Measurements from ENCODE around the gene RAI14.
A peak's percentile ranks its signal among the peaks of the same experiment; 100 is the strongest.

RAI14 gene

DNA sequence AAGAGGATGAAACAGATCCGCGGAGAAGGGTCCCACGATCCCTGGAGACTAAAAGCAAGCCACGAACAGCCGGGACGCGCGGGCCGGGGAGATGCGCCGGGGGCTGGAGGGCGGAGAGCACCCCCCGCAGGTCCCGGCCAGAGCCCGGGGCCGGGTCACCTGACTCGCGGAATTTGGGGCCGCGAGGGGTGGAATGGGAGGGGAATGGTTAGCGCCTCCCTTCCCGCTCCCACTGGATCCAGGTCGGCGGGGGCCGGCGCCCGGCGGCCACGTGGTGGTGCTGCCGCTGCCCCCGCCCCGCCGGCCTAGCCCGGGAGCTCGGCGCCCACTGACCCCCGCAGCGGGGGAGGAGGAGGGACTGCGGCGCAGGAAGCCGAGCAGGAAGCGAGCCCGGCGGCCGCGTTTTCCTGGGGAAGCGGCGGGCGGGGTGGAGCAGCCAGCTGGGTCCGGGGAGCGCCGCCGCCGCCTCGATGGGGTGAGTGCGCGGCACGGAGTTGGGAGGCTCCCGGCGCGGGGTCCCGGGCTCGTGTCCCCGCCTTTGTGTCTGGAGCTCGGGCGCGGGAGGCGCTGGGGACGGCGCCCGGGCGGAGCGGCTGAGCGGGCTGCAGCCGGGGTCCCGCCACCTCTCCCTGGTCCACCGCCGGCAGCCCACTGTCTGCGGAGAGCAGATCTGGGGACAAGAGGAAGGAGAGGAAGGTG, at the start of gene RAI14:
Gene RAI14, plus strand, starts transcription at position 328 of the 699 bp plus-strand sequence. CDS start 30,592 bp downstream, outside the sequence.
- DNase-seq, result peak; percentile 58

DNA sequence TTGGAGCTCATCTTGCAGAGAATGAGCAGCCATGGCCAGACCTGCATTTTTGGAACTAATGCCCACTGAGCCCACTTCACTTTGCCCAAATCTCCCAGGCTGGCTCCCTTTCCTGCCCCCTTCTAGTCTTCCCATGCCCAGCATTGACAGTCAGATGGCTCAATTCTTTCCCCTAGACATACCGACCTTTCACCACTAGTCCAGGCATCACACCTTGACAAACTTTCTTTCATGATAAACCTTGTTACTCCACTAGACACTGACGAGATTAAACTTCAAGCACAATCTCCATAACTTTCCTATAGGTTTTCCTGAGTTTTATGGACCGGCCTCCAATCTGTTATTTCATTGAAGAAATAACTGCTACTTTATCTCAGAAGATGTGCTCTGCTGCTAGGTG, 47.8 kb upstream of the RAI14 start:
- DNase-seq, result no peak

DNA sequence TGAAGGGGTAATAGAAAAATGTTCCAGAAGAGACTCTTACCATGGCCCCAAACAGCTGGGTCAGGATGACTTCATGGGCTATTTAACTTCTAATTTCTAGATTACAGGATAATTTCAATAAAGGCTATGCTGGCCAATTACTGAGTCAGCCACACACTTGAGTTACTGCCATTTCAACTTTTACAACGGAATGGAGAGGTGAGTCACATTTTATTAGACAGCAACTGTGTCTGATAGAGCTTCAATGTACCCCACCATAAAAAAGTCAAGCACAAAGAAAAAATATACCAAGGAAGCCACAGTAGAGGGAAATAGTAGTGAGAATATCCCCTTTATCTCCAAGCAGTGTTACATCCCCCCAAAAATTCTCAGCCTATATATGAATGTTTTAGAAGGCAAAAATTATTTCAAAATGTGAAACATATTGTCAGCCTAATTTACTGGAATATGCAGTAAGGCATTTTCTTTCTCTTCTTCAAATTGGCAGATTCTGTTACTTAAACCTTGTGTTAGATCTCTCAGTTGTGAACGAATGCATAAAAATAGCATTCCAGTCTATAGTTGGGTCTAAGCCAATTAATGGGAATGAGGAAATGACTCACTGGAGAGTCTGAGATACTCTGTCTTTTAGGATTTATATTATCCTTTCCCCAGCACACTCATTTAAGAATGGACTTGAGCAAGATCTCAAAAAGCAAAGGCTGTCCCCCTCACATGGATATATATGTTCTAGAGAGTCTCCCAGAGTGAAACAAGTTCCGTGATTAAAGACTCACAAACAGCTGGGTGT, 47.1 kb upstream of the RAI14 start:
- DNase-seq, result no peak

DNA sequence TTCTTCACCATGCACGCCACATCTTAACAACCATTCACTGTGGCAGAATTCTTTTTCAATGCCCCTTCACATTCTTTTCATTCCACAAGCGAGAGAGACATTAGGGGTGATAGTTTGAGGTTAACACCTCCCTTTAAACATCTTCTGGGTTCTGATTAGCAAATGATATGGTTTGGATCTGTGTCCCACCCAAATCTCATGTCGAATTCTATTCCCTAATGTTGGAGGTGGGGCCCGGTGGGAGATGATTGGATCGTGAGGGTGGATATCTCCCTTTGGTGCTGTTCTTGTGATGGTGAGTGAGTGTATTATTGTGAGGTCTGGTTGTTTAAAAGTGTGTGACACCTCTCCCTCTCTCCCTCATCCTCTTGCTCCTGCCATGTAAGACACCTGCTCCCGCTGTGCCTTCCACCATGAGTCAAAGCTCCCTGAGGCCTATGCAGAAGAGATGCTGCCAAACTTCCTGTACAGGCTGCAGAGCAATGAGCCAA, 46.1 kb upstream of the RAI14 start:
- DNase-seq, result no peak

DNA sequence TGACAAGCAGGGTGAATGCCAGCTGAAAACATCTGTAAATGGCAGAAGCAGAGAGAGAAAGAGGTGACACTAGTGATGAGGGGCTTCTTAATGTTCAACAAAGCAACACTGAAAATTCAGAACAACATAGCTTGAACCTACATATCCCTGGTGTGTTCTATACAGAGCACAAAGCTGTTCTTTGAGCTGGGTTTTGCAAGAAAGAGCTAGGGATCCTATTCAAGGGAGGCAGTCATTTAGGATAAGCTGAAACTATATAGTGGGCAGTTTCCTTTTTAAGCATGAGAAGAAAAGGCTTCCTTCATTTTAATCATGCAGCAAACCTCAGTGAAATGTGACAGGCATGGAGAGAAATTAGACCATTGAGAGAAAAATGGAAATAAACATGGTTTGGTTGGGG, 45.6 kb upstream of the RAI14 start:
- no peak for DNase-seq

DNA sequence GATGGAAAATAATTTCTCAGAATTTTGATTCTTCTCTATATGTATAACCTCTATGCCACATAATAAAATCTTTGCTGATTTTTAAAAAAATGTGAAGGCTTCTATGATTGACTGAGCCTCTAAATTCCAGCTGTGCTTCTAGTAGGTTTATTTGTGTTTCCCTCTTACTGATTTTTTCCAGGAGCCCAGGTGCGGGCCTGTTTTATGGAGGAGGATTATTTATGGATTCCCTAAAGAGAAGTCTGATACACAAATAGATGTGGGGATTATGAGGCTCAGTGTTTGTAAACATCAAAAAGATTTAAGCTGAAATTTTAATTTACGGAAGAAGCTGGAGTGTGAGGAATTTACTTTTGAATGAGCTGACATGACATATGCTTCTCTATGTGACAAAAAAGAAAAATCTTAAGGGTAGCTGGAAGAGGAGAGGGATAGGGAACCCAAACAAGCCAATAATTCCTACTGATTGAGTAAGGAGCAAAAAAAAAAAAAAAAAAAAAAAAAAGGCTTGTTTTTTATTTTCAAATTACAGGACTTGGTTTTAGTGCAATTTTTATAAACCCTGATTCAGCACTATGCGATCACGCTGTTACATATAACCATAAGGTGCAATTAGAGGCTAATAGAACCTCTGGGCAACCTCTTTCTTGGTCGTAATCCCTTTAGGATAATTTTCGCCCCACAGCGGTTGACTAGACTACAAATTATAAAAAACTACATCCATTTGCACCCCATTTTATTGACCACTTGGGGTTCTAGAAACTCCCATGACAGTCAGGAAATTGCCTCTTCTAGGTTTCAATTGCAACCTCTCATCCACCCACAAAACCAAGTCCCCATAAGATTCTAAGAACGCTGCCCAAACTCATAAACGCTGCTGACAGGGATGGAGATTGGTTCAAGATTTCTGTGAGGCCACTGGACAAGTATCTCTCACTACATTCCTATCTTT, 44.4 kb upstream of the RAI14 start:
- no peak for DNase-seq

DNA sequence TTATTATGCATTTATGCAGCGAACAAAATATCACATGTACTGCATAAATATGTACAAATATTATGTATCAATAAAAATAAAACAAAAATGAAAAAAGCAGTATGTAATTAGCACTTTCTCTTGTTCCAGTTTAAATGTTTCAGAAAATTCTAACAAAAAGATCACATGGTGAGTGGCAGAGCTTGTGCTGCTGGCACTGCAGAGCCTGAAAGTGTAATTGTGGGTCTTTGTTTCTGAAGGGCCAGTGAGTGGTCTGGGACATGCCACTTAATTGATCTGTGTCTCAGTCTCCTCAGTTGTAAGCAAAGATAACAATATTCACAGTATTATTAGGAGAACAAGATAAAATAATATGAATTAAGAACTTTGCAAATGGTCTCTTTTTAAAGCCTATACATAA, 39.5 kb upstream of the RAI14 start:
- no peak for DNase-seq

DNA sequence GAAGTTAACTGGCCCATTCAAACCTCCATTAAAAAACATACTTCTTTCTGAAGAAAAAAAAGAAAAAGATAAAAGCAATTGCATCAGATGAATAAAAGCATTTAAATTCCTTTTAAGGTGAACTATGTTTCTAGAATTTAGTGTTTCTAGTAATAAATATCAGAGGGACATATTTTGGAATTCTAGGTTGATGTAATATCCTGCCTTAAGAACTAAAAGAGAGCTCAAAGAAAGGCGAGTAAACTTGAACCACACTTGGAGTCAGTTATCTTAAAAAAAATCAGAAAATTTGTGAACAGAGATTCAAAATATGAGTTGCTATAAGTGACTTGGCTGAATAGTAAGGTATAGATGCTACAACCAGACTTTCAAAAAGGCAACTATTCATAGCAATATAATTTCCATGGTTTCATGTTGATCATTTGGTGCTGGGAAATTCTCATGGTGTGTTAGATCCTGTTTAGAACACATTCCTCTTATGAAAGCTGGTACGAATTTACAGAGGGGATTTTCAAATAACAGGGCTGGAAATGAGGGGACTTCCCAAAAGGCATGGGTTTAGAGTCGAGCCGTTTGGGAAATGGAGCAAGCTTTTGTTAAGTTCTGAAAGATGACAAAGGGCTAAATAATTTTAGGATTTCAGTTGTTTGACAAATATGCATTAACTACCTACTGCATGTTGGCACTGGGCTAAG, 37.6 kb upstream of the RAI14 start:
- DNase-seq, result no peak

DNA sequence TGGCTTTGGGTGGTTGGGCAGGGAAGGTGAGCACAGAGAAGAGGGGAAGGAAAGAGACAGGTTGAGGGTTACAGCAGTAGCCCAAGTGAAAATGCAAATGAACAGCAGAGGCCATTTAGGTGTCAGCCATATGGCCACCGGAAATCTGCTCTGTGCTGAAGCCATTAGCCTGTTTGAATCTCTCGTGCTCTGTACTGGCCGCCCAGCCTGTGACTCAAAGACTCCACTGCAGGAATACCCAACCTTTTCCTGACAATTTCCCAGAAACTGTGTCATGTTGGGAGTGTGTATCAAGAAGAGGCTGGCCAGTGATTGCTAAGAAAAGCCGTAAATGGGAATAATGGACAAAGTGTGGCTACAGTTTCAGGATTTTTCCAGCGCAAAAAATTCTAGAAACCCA, 35.9 kb upstream of the RAI14 start:
- DNase-seq, result no peak

DNA sequence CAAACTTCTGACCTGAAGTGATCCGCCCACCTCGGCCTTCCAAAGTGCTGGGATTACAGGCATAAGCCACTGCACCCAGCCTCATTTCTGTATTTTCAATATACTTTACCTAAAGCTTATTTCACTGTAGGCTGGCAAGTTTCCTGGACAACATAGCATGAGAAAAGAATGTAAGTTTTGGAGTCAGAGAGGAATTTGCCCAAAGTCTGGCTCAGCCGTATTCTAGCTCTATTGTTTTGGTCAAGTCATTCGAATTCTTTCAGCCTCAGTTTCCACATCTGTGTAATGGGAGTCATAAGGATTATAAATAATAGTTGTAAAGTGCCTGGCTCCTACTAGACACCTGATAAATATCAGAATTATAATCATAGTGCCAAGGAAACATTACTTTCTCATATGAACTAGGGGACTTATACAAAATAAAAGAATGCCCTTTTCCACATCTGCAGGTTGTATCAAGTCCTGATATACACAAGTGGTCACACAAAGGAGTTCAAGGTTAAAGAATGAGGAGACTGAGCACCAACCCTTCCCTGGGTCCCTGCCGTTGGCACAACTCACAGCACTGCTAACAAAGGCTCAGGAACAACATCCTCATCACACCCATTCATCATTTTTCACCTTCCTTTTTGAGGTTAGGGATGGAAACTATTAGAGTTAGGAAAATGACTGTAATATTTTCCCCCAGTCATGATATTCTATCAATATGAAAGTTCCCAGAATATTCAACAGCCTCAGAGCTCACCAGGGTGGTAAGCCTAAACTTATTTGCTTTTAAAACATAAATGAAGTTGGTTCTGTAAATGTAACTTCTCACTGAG, 34.6 kb upstream of the RAI14 start:
- peak; percentile 12 for DNase-seq

DNA sequence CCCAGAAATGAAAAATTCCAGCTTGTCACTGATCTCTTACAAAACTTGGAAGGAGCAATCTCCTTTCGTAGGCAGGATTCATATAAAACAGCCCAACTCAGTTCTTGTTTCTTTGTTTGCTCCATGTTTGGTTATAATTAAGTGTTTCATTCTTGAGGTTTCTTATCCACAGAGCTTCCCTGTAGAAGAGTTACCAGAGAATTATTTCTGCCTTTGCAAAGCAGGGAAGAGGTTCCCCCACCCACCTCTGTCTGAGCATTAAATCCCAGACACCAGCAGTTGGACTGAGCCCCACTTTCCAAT, 34.1 kb upstream of the RAI14 start:
- no peak for DNase-seq

DNA sequence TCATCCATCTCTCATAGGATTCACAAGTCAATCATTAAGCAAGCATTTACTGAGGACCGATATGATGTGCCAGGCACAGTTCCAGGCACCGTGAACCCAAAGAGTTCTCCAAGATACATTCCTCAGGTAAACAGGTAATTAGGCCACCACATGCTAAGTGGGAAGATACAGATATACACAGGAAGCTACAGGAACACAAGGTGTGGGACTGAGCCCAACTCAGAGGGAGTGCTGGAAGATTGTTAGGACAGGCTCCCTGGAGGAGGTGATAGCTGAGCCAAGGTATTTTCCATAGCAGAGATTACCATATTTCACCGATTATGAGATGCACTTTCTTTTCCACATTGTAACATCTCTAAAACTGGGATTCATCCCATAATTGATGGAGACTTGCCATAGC, 31.4 kb upstream of the RAI14 start:
- no peak for DNase-seq

DNA sequence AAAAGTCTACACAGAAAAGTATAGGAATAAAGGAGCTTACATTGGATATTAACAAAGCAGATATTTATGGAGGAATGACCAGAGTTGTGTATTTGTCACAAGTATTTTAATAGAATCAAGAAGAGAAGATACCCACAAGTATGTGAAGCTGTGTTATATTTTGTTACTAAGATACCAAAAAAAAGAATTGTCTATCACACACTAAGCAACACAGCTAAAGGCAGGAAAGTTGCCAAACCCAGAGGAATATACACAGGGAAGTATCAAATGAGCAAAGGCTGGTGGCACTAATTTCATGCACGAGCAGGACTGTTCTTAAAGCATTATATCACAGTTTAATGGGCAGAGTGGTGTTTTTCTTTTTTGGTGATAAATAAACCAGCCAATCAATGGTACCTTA, 30.9 kb upstream of the RAI14 start:
- DNase-seq, result no peak

DNA sequence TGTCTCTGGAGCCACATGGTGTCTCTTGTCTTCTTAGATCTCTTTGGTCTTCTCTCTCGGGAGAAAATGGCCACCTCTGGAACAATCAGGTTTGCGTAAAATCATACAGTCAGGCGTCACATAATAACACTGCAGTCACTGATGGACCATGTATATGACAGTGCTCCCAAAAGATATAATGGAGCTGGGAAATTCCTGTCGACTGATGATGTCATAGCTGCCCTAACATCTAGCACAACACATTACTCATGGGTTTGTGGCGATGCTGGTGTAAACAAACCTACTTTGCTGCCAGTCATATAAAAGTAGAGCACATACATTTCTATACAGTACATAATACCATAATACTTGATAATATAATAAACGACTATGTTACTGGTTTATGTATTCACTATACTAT, 30.1 kb upstream of the RAI14 start:
- DNase-seq, result no peak

DNA sequence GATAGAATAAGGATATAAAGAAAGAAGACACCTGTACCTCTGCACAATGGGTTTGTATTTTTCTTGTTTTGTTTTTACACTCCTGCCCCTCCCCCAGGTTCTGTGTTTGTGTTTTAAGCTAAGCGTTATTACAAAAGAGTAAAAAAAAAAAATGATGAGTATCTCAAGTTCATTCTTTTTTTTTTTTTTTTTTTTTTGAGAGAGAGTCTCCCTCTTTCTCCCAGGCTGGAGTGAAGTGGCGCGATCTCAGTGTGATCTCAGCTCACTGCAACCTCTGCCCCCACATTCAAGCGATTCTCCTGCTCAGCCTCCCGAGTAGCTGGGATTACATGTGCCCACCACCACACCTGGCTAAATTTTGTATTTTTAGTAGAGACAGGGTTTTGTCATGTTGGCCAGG, 29.4 kb upstream of the RAI14 start:
- DNase-seq, result no peak

DNA sequence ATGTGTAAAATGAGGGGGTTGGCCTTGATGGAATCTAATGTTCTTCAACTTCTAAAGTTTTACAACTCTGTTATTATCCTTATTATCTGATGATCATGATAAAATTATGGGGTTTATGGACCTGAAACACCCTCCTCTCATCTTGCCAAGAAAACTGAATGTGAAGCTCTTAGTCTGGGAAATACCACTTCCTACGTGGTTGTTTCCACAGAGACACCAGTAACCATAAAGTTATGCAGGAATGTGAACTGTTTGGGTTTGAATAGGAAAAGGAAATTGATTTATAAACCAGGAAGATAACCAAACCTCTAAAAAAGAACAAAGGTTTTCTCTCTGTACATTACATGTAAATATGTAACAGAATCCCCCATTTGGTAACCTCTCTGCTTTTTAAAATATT, 28.3 kb upstream of the RAI14 start:
- DNase-seq, result no peak

DNA sequence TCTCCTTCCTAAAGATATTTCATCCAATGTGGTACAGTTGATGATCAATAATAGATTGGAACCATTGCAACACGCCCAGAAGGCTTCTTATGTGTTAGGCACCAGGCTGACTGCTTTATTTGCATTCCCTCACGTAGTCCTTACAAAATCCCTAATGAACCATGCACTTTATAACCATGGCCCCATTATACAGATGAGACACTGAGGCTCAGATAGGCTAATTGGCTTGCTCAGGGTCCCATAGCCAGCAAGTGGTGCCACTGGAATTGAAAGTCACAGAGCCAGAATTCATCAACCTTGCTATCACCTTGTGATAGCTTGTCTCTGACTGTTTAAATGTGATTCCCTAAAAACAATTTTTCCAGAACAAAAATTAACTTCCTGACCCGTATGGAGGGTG, 27.8 kb upstream of the RAI14 start:
- no peak for DNase-seq

DNA sequence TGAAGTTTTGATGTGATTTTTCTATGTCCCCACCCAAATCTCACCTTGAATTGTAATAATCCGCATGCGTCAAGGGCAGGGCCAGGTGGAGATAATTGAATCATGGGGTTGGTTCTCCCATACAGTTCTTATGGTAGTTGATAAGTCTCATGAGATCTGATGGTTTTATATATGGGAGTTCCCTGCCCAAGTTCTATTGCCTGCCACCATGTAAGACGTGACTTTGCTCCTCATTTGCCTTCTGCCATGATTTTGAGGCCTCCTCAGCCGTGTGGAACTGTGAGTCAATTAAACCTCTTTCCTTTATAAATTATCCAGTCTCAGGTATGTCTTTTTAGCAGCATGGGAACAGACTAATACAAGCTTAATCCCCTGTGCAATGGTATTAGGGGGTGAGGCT, 25.5 kb upstream of the RAI14 start:
- DNase-seq, result no peak

DNA sequence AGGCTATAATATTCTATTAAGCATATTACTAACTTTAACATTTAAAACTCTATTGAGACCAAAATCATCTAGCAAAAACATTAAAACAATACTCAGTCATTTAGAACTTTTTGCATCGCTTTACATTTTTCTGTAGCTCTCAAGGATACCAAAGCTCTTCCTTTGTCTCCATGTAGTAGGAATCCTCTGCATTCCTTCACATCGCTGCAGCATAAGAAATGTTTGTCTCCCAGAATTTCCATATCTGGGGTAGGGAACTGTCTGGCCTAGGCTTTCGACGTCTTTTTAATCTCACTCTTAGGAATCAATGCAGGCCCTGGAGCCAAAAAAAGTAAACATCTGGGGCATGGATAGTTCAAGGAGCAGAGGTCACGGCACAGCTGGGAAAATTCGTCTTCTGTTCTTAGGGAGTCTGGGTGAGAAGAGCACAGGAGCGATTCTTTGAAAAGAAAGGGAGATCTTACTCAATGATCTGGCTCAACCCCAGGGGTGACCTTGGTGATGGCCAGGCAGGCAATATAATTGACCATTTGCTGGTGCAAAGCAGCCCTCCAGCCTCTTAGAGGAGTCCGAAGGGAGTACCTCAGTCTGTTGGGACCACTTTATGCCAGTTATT, 23.2 kb upstream of the RAI14 start:
- no peak for DNase-seq

DNA sequence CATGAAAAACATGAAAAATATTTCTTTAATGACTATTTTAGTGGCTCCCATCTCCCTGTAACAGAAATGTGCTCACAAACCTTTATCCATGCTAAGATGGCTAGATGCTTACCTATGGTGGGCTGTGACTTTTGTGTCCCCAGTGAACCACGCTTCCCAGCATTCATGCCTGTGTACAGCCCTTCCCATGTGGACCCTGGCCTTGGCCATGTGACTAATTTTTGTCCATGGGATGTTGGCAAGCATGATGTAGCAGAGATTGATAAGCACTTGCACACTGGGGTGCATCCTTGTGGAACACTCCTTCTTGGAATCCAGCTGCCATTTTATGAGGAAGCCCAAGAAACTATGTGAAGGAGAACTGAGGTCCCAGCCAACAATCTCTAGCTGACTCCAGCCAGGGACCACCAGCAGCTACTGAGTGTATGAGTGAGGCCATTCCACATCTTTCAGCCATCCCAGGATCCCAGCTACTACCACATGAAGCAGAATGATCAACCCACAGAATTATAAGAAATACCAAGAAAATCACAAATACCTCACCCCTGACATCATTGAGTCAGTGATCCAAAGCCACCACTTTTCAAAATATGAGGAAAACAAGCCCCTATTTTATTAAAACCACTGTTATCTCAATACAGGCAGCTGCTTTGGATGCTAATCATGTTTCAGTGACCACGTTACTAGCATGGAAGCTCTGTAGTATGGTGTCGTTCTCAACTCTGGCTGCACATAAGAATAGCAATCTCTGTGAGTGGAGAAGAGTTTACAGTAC, 16.1 kb upstream of the RAI14 start:
- no peak for DNase-seq
